ENCODE measurements around the gene TANGO6. TPM values are rescaled to one million over a fixed set of nuclear protein-coding genes. Genes with fewer than 3 reads are reported as not detected.

TANGO6 gene
- total RNA-seq, 1 donor from 2014 or later, result 8.4 TPM

Other genes starting within 250 kb of the TANGO6 start
- gene CDH3, start 198.2 kb upstream of the TANGO6 start, total RNA-seq, result not detected
- not detected for gene CDH1, start 106.2 kb upstream of the TANGO6 start, total RNA-seq

All from Right ventricle myocardium superior (tissue), 1 donor.